HCT116 (cell line): ENCODE results near the gene ANGEL1. TPM values are rescaled to one million over a fixed set of nuclear protein-coding genes. Genes with fewer than 3 reads are reported as not detected.

Experiments
- ATAC-seq: fragments of 200-7000 bp; cut with Tn5 transposase; 2 replicates; pipeline ENCODE4 v1.9.1; 2020; ENCODE audit warnings: mild to moderate bottlenecking, moderate library complexity
- BruUV-seq: library from RNA; stranded (reverse); fragments of 400-500 nt; replicated peaks from 2 replicates; lab custom pipeline; 2021; lab: Mats Ljungman, UMichigan
- CTCF ChIA-PET: fragments of 300-600 bp; sonication (Branson Sonifier 250); formaldehyde crosslinking; loops from one replicate; lab custom pipeline; 2021; ENCODE audit warnings: antibody characterized with exemption; lab: Charles Lee
- POLR2A ChIA-PET: fragments of 300-600, 350-600 bp; sonication (Branson Sonifier 250); formaldehyde crosslinking; loops from one replicate; lab custom pipeline; 2021; ENCODE audit warnings: antibody characterized with exemption; lab: Charles Lee
- RAD21 ChIA-PET, 2 experiments: fragments of 300-600 bp; sonication (Branson Sonifier 250); formaldehyde crosslinking; loops; one replicate each; lab custom pipeline; 2023; ENCODE audit warnings: low total read pairs in 2 of 2; ENCODE audit not compliant: uncharacterized antibody in 2 of 2, unreplicated experiment in 2 of 2, low non-redundant PET in 1 of 2; lab: Charles Lee
- DNase-seq: peaks from one replicate; pipeline ENCODE4 v3.0.0-alpha.2; 2010; ENCODE audit warnings: low read depth, low spot score
- H2AFZ ChIP-seq: fragments of 200-600 bp; shearing (Covaris generic), sonication (generic); 2 replicates; pipeline ENCODE4 v1.6.1; 2017; ENCODE audit warnings: low read depth, mixed run types, mixed read lengths, antibody characterized with exemption, low read length; ENCODE audit not compliant: poor library complexity, severe bottlenecking
- H3K27ac ChIP-seq: 2 replicates; pipeline ENCODE4 v1.5.1; 2012; ENCODE audit warnings: low read depth, low read length
- H3K27me3 ChIP-seq: fragments of 200-600 bp; sonication (generic); 2 replicates; pipeline ENCODE4 v1.6.1; 2016; ENCODE audit warnings: mixed run types, low read length, mixed read lengths; ENCODE audit not compliant: insufficient read depth
- H3K36me3 ChIP-seq, 2 experiments: fragments of 200-500 bp in 1 of 2; fragments of 200-600 bp in 1 of 2; sonication (Bioruptor generic) in 1 of 2; sonication (generic) in 1 of 2; 2 replicates each; pipeline versions ENCODE4 v1.5.1 to v1.6.1; 2014 to 2016; ENCODE audit warnings: low read length in 2 of 2, inconsistent platforms in 1 of 2, mixed read lengths in 1 of 2, mixed run types in 1 of 2; ENCODE audit not compliant: insufficient read depth in 2 of 2, control insufficient read depth in 1 of 2
- H3K4me1 ChIP-seq, 2 experiments: fragments of 200-600 bp in 1 of 2; sonication (generic) in 1 of 2; 2 replicates each; pipeline versions ENCODE4 v1.5.1 to v1.6.1; 2012 to 2017; ENCODE audit warnings: low read length in 2 of 2, inconsistent platforms in 1 of 2, mild to moderate bottlenecking in 1 of 2, mixed read lengths in 1 of 2, mixed run types in 1 of 2, moderate library complexity in 1 of 2; ENCODE audit not compliant: insufficient read depth in 2 of 2, control insufficient read depth in 1 of 2
- H3K4me2 ChIP-seq: fragments of 200-600 bp; sonication (generic); 2 replicates; pipeline ENCODE4 v1.6.1; 2017; ENCODE audit warnings: mixed run types, low read length, mixed read lengths
- H3K4me3 ChIP-seq, 2 experiments: fragments of 200-600 bp in 1 of 2; sonication (generic) in 1 of 2; replicated peaks in 1 of 2; 2 replicates each; pipeline ENCODE4 v1.5.1; 2011 to 2016; ENCODE audit warnings: low read length in 2 of 2, control low read depth in 1 of 2, low read depth in 1 of 2, mild to moderate bottlenecking in 1 of 2, mixed read lengths in 1 of 2, mixed run types in 1 of 2
- H3K79me2 ChIP-seq: fragments of 200-600 bp; sonication (generic); 2 replicates; pipeline ENCODE4 v1.6.1; 2017; ENCODE audit warnings: mild to moderate bottlenecking, mixed run types, low read length, moderate library complexity, mixed read lengths; ENCODE audit not compliant: insufficient read depth
- H3K9ac ChIP-seq: fragments of 200-600 bp; sonication (generic); 2 replicates; pipeline ENCODE4 v1.6.1; 2016; ENCODE audit warnings: low read length, mixed read lengths
- H3K9me2 ChIP-seq: fragments of 200-600 bp; sonication (generic), shearing (Covaris generic); 2 replicates; pipeline ENCODE4 v1.6.1; 2017; ENCODE audit warnings: mixed run types, mild to moderate bottlenecking, moderate library complexity; ENCODE audit not compliant: insufficient read depth
- H3K9me3 ChIP-seq, 2 experiments: fragments of 200-500 bp in 1 of 2; fragments of 200-600 bp in 1 of 2; sonication (Bioruptor generic) in 1 of 2; sonication (generic) in 1 of 2; 2 replicates each; pipeline ENCODE4 v1.6.1; 2014 to 2017; ENCODE audit warnings: low read length in 2 of 2, mixed read lengths in 2 of 2, inconsistent platforms in 1 of 2, low read depth in 1 of 2, mild to moderate bottlenecking in 1 of 2, mixed run types in 1 of 2, moderate library complexity in 1 of 2; ENCODE audit not compliant: control insufficient read depth in 1 of 2, insufficient read depth in 1 of 2
- H4K20me1 ChIP-seq: fragments of 200-600 bp; sonication (generic), shearing (Covaris generic); 2 replicates; pipeline ENCODE4 v1.6.1; 2017; ENCODE audit warnings: mixed run types, mild to moderate bottlenecking, moderate library complexity; ENCODE audit not compliant: insufficient read depth
- CBX3 ChIP-seq: IDR thresholded peaks from 2 replicates; pipeline ENCODE4 v1.6.1; 2012; ENCODE audit warnings: low read depth
- CEBPB ChIP-seq: IDR thresholded peaks from 2 replicates; pipeline ENCODE4 v1.6.1; 2012; ENCODE audit warnings: low read depth
- ELF1 ChIP-seq: IDR thresholded peaks from 2 replicates; pipeline ENCODE4 v1.6.1; 2012; ENCODE audit warnings: low read depth, borderline replicate concordance
- EZH2phosphoT487 ChIP-seq: fragments of 200-600 bp; IDR thresholded peaks from 2 replicates; pipeline ENCODE4 v1.6.1; 2018; ENCODE audit warnings: antibody characterized with exemption, borderline replicate concordance
- FOSL1 ChIP-seq: IDR thresholded peaks from 2 replicates; pipeline ENCODE4 v1.6.1; 2012; ENCODE audit warnings: low read depth
- JUND ChIP-seq: IDR thresholded peaks from 2 replicates; pipeline ENCODE4 v1.6.1; 2012
- MAX ChIP-seq: IDR thresholded peaks from 2 replicates; pipeline ENCODE4 v1.6.1; 2012
- RAD21 ChIP-seq: IDR thresholded peaks from 2 replicates; pipeline ENCODE4 v1.6.1; 2012; ENCODE audit warnings: low read depth, mild to moderate bottlenecking
- REST ChIP-seq: IDR thresholded peaks from 2 replicates; pipeline ENCODE4 v1.6.1; 2012; ENCODE audit warnings: low read depth
- SP1 ChIP-seq: IDR thresholded peaks from 2 replicates; pipeline ENCODE4 v1.6.1; 2012; ENCODE audit warnings: low read depth
- TCF7L2 ChIP-seq: IDR thresholded peaks from 2 replicates; pipeline ENCODE4 v1.7.0; 2011; ENCODE audit warnings: borderline replicate concordance, inconsistent platforms; ENCODE audit not compliant: insufficient read depth, insufficient read length; ENCODE audit errors: extremely low read depth
- ZBTB33 ChIP-seq: IDR thresholded peaks from 2 replicates; pipeline ENCODE4 v1.6.1; 2011; ENCODE audit warnings: mild to moderate bottlenecking, low read length, moderate library complexity; ENCODE audit not compliant: insufficient replicate concordance; ENCODE audit errors: extremely low read depth
- ZFX ChIP-seq: fragments of 450-650 bp; IDR thresholded peaks from 2 replicates; pipeline ENCODE4 v1.6.1; 2017
- ZNF274 ChIP-seq: fragments of 200-500 bp; sonication (Bioruptor generic); IDR thresholded peaks from 2 replicates; pipeline ENCODE4 v1.6.1; 2014; ENCODE audit warnings: mild to moderate bottlenecking, low read depth, low read length, inconsistent platforms
- intact Hi-C: fragments of 100-400 bp; cut with micrococcal nuclease; formaldehyde crosslinking; loops from 2 replicates; pipeline ENCODE4 v1.10.0; 2022
- total RNA-seq: library from RNA; stranded (reverse); gene quantifications from one replicate; pipeline ENCODE4 v1.2.1, GENCODE V29; 2021; ENCODE audit not compliant: unreplicated experiment
- TF ChIP-seq, protein P1 (sequence below), 3 experiments: fragments of 200-600 bp in 1 of 3; sonication (generic) in 1 of 3; IDR thresholded peaks in 2 of 3; conservative IDR thresholded peaks in 1 of 3; 2 replicates each; pipeline ENCODE4 v1.5.1; 2012 to 2017; ENCODE audit warnings: low read depth in 2 of 3, low read length in 2 of 3, antibody characterized with exemption in 1 of 3, borderline replicate concordance in 1 of 3, control low read depth in 1 of 3, mild to moderate bottlenecking in 1 of 3, mixed read lengths in 1 of 3, mixed run types in 1 of 3, moderate library complexity in 1 of 3; ENCODE audit not compliant: insufficient read depth in 1 of 3

The ANGEL1 gene
- total RNA-seq, 1 experiment from 2014 or later, result 20.6 TPM

DNA sequence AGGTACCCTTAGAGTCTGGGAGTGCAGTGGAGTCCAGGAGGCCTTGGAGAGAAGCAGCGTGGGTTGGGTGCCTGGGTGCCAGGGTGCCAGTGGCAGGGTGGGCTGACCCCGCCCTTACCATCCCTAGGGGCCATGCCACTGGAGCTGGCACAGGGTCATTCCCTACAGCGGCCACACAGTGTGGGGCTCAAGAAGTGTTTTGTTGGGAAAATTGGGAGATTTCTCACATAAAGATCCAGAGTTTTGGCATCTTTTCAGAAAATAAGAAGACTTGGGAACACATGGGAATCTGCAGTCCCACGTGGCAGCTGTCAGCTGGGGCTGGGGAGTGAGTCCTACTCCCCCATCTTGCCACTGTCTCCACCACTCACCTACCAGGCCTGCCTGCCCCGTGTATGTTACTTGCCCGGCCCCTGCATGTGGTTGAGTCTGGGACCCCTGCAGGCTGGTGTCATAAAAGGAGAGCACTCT lies 47.2 kb downstream of the ANGEL1 start:
- Histone ChIP-seq H3K9me2 (no peaks in the 10 kb centered on the region), H3K4me3 (no peak overlapping the region), H3K36me3 (no peaks in the 10 kb centered on the region), H3K9ac (no peak overlapping the region), H3K4me1 (peaks cover 9 to 16% of the 10 kb centered on the region in 2 experiments), H2AFZ (no peak overlapping the region), H3K79me2 (no peaks in the 10 kb centered on the region), H3K4me2 (no peak overlapping the region)
- intact Hi-C loops, result no loop called here
- ATAC-seq (no peak), DNase-seq (no peak)
- ChIA-PET CTCF (interaction anchor here (0.8 kb wide), 1 partner anchor 19 kb away, joined by 4 read pairs; no protein-coding TSS in a partner anchor), RAD21 (no interaction called here), POLR2A (no interaction called here)
- no TSS peak for BruUV-seq
- TF ChIP-seq ZNF274, result no peak
- no peak for TF ChIP-seq FOSL1
- TF ChIP-seq RAD21, result no peak
- TF ChIP-seq REST, result no peak
- no peak for TF ChIP-seq CBX3
- TF ChIP-seq MAX, result no peak
- TF ChIP-seq JUND, result no peak
- no peak for TF ChIP-seq TCF7L2
- TF ChIP-seq EZH2phosphoT487, result no peak
- TF ChIP-seq CEBPB, result no peak
- TF ChIP-seq SP1, result no peak
- TF ChIP-seq ZFX, result no peak
- no peak for TF ChIP-seq ZBTB33
- TF ChIP-seq, protein P1, sequence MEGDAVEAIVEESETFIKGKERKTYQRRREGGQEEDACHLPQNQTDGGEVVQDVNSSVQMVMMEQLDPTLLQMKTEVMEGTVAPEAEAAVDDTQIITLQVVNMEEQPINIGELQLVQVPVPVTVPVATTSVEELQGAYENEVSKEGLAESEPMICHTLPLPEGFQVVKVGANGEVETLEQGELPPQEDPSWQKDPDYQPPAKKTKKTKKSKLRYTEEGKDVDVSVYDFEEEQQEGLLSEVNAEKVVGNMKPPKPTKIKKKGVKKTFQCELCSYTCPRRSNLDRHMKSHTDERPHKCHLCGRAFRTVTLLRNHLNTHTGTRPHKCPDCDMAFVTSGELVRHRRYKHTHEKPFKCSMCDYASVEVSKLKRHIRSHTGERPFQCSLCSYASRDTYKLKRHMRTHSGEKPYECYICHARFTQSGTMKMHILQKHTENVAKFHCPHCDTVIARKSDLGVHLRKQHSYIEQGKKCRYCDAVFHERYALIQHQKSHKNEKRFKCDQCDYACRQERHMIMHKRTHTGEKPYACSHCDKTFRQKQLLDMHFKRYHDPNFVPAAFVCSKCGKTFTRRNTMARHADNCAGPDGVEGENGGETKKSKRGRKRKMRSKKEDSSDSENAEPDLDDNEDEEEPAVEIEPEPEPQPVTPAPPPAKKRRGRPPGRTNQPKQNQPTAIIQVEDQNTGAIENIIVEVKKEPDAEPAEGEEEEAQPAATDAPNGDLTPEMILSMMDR (IDR thresholded peaks at IDR 0.05 in 2 of 3, conservative IDR thresholded peaks at IDR 0.05 in 1 of 3; ENCODE audit: borderline replicate concordance in 1 of 3, insufficient read depth in 1 of 3, low read depth in 2 of 3, low read length in 2 of 3), result no peak
- TF ChIP-seq ELF1, result no peak
- TF ChIP-seq, all 23 proteins: peak for 0
- no peaks in the 10 kb centered on the region for H3K9me3 ChIP-seq
- H4K20me1 ChIP-seq, result no peaks in the 10 kb centered on the region
- H3K27ac ChIP-seq, result no peak overlapping the region
- H3K27me3 ChIP-seq, result no peaks in the 10 kb centered on the region
